Lower lobe of right lung (tissue), 2 donors: ENCODE results near the gene HRH3. TPM values are rescaled to one million over a fixed set of nuclear protein-coding genes. Genes with fewer than 3 reads are reported as not detected.

ENCODE experiments used
- ATAC-seq, 2 donors: fragments of 200-7000 bp; cut with Tn5 transposase; one replicate each; pipeline ENCODE4 v1.9.1; 2020 to 2022; ENCODE audit warnings: mild to moderate bottlenecking in 2 of 2, moderate library complexity in 2 of 2
- DNase-seq: peaks from one replicate; pipeline ENCODE4 v3.0.0-alpha.2; 2020
- H3K27ac ChIP-seq: fragments of 200-600 bp; one replicate; pipeline ENCODE4 v1.8.0; 2022
- H3K27me3 ChIP-seq: fragments of 200-600 bp; one replicate; pipeline ENCODE4 v1.8.0; 2022; ENCODE audit warnings: low read depth
- H3K36me3 ChIP-seq: fragments of 200-600 bp; one replicate; pipeline ENCODE4 v1.8.0; 2022; ENCODE audit warnings: mild to moderate bottlenecking
- H3K4me1 ChIP-seq: fragments of 200-600 bp; one replicate; pipeline ENCODE4 v1.8.0; 2022
- H3K4me3 ChIP-seq: fragments of 200-600 bp; one replicate; pipeline ENCODE4 v1.8.0; 2022; ENCODE audit warnings: mild to moderate bottlenecking
- H3K9me3 ChIP-seq: fragments of 200-600 bp; one replicate; pipeline ENCODE4 v1.8.0; 2022
- CTCF ChIP-seq: fragments of 200-600 bp; IDR thresholded peaks from one replicate; pipeline ENCODE4 v1.8.0; 2022; ENCODE audit warnings: antibody characterized with exemption, mild to moderate bottlenecking
- intact Hi-C: fragments of 100-400 bp; cut with DNase I; formaldehyde crosslinking; loops from one replicate; pipeline ENCODE4 v1.11.0; 2022
- total RNA-seq: library from RNA; stranded (reverse); fragmentation: NEBNext Ultra II Directional; extraction: Animal tissue kit (Norgen Biotek cat#: 25700); gene quantifications from one replicate; pipeline ENCODE4 v1.2.1, GENCODE V29; 2021
- donor health status: DM: no; HTN: yes; CAD: no; lungs with severe emphysema.

HRH3 gene
- total RNA-seq, 1 donor from 2014 or later = not detected

GRCh38 chr20:62226707-62227590 is 6.9 kb upstream of the HRH3 start:
- H3K36me3 ChIP-seq = no peaks in the 10 kb centered on the region
- intact Hi-C loops = no loop called here
- H3K9me3 ChIP-seq = no peaks in the 10 kb centered on the region
- ATAC-seq (no peak), DNase-seq (no peak)
- H3K27ac ChIP-seq = no peak overlapping the region
- peaks cover 53% of the 10 kb centered on the region for H3K27me3 ChIP-seq
- H3K4me1 ChIP-seq = no peaks in the 10 kb centered on the region
- TF ChIP-seq CTCF = no peak
- H3K4me3 ChIP-seq = no peak overlapping the region

- Histone ChIP-seq H3K4me3 (no peak overlapping the region), H3K27me3 (peaks cover 62% of the 10 kb centered on the region), H3K9me3 (no peaks in the 10 kb centered on the region), H3K36me3 (no peaks in the 10 kb centered on the region), H3K4me1 (no peaks in the 10 kb centered on the region), H3K27ac (no peak overlapping the region)
- ATAC-seq (no peak), DNase-seq (no peak)
- TF ChIP-seq CTCF = no peak
- intact Hi-C loops = no loop called here
Measured at GRCh38 chr20:62225820-62226635, 6.0 kb upstream of the HRH3 start.

GRCh38 chr20:62225026-62225425 is 4.9 kb upstream of the HRH3 start:
- Histone ChIP-seq H3K36me3 (no peaks in the 10 kb centered on the region), H3K27ac (no peak overlapping the region), H3K4me1 (peaks cover 7% of the 10 kb centered on the region), H3K9me3 (no peaks in the 10 kb centered on the region), H3K4me3 (no peak overlapping the region), H3K27me3 (peaks cover 70% of the 10 kb centered on the region)
- ATAC-seq (no peak), DNase-seq (no peak)
- TF ChIP-seq CTCF = no peak
- intact Hi-C loops = no loop called here

GRCh38 chr20:62224113-62224855 is 4.2 kb upstream of the HRH3 start:
- H3K27ac ChIP-seq = no peak overlapping the region
- H3K4me1 ChIP-seq = peaks cover 7% of the 10 kb centered on the region
- H3K36me3 ChIP-seq = no peaks in the 10 kb centered on the region
- H3K27me3 ChIP-seq = peaks cover 74% of the 10 kb centered on the region
- intact Hi-C loops = no loop called here
- H3K9me3 ChIP-seq = no peaks in the 10 kb centered on the region
- no peak overlapping the region for H3K4me3 ChIP-seq
- no peak for TF ChIP-seq CTCF
- ATAC-seq = no peak
- DNase-seq = no peak

GRCh38 chr20:62223571-62223970 is 3.5 kb upstream of the HRH3 start:
- H3K36me3 ChIP-seq = no peaks in the 10 kb centered on the region
- H3K9me3 ChIP-seq = no peaks in the 10 kb centered on the region
- no peak for DNase-seq
- TF ChIP-seq CTCF = no peak
- H3K4me3 ChIP-seq = no peak overlapping the region
- intact Hi-C loops = no loop called here
- no peak for ATAC-seq
- peaks cover 7% of the 10 kb centered on the region for H3K4me1 ChIP-seq
- no peak overlapping the region for H3K27ac ChIP-seq
- H3K27me3 ChIP-seq = peaks cover 80% of the 10 kb centered on the region
